DMS 273 (cell line): ENCODE data around the gene NOM1.
"Not testable (repeated sequence)": the region's sequence is repeated elsewhere in the genome, so short reads cannot be mapped to it uniquely, and the experiment has no call there.

Source experiments
- DNase-seq: peaks from one replicate; lab custom pipeline; 2025; ENCODE audit not compliant: unreplicated experiment; lab: John Stamatoyannopoulos, UW

The NOM1 gene

GRCh38 chr7:156936766-156937165 lies 12.7 kb upstream of the NOM1 start:
- not testable (repeated sequence) for DNase-seq

DNA sequence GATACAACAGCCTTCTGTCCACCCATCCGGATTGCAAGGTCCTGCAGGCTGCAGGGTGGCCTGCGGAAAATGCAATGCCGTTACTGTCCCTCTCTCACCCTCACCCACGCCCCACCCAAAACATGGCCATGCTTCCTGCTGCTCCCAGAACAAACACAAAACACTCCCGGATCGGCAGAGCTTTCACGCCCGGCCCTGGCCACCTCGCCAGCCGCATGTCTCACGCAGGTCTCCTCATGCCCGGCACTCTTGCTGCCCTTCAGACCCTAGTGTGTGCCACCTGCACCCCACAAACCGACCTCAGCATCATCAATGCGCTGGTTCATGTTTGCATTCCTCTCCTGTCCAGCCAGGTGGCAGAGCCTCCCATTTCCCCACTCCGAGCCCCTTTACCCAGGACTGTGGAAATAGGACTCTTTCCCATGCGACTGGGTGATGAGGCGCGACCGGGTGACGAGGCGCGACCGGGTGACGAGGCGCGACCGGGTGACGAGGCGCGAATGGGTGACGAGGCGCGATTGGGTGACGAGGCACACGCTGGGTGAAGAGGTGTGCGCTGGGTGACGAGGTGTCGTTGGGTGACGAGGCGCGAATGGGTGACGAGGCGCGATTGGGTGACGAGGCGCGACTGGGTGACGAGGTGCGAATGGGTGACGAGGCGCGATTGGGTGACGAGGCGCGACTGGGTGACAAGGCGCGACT lies 8.9 kb upstream of the NOM1 start:
- no peak for DNase-seq

DNA sequence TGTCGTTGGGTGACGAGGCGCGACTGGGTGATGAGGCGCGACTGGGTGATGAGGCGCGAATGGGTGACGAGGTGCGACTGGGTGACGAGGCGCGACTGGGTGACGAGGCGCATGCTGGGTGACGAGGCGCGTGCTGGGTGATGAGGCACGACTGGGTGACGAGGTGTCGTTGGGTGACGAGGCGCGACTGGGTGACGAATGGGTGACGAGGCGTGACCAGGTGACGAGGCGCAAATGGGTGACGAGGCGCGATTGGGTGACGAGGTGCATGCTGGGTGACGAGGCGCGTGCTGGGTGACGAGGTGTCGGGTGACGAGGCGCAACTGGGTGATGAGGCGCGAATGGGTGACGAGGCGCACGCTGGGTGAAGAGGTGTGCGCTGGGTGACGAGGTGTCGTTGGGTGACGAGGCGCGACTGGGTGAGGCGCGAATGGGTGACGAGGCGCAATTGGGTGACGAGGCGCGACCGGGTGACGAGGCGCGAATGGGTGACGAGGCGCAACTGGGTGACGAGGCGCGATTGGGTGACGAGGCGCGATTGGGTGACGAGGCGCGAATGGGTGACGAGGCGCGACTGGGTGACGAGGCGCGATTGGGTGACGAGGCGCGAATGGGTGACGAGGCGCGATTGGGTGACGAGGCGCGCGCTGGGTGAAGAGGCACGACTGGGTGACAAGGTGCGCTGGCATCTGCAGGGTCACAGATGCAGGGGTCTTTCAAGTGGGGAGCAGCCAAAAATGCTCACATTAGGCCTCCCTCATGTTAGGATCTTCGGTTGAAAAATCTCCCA lies 7.9 kb upstream of the NOM1 start:
- no peak for DNase-seq

DNA sequence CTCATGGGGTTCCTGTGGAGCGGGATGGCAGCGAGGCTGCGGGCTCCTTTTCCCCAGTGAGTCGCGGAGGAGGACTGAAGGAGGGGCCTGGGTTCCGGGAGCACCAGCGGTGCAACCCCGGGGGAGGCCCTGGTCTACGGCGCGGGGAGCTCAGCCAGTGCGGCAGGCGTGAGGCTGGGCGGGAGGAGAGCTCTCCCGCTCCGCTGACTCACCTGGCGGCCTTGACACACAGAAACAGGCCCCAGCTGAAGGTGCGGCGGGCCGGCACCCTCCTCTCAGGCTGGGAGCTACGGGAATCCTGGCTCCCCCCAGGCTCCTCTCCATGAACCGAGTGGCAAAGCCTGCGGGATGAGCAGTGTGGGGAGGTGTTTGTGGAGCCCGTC lies 6.8 kb upstream of the NOM1 start:
- no peak for DNase-seq

DNA sequence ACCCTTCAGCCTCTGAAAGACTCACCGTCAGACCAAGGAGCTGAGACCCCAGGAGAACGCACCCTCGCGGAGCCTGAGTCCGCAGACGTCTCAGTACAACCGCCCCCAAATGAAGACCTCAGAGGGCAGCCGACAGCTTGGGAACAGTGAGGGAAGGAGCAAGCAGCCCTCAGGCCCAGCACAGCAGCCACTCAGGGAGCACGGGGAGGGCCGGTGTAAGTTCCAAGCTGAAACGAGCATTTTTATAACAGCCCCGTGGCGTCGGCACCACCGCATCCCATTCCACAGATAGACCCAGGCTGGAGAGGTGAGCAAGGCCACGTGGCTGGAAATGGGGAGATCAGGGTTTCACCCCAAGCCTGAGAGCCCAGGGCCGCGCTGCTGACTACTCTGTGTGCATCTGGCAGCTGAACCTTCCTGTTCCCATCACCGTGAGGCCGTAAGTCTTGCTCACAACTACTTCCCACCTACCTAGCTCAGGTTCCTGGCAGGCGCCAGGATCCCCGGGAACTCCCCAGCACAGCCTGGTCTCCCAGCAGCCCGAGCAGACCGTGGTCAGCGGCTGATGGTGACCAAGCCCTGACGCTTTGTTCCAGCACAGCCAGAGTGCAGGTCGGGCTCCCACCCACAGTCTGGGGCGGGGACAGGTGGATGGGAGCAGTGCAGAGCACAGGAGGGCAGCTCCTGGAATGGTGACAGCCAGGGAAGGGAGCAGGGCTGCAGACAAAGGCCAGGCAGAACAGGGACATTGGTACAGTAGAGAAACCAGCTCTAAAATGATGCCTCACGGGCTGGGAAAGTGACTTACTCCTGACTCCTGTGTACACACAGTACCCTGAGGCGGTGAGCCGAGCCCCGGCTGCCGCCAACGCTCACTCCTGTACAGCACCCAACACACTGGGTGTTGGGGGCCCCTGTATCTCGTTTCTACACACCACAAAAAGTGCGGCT lies 6.1 kb upstream of the NOM1 start:
- DNase-seq, result no peak

DNA sequence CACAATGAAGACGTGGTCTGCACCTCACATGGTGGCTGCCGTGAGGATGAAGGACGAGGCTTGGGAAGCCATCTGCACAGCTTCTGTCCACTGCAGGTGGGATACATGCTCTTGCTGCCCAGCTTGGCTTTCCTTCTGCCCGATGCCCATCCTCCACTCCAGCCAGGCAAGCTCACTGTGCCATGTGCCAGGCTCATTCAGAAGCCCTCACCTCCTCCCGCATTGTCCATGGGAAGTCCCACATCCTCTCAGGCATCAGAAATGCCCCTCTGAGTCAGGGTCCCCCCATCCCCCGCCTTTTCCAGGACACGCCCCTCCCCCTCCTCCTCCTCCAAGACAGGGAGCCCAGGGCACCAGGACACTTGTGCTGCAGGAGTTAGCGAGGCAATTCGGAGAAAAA lies 4.6 kb upstream of the NOM1 start:
- no peak for DNase-seq

DNA sequence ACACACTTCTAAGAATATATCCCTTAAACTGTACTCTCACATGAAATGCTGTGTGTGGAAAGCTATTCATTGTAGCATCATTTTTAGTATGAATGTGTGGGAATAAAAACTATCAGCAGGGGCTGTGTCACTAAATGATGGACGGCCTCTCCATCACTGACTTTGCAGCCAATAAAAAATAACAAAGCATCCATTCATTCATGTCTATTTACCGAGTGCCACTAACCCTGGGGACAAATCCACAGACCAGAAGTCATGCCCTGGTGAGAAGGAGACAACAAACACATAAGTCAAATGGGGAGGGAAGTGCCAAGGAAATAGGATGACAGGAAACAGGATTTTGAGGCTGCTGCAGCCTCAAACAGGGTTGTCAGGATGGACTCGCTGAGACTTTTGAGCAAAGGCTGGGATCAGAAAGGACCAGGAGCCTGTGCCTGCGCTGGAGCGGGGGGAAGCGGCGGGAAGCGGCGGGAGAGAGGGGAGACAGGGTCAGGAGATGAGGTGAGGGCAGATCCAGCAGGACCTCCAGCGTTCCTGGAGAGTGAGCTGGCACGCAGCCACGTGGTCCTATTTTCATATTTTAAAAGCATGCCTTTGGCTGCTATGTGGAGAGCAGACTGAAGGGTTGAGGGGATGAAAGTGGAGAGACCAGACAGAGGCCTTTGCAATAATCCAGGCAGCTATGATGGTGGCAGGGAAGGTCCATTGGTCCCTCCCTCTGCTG lies 2.2 kb upstream of the NOM1 start:
- DNase-seq, result peak; percentile 42

GRCh38 chr7:156948361-156948760 lies 1.2 kb upstream of the NOM1 start:
- DNase-seq, result no peak

- peak; percentile 66 for DNase-seq
Measured at GRCh38 chr7:156950381-156950858, 908 bp downstream of the NOM1 start.

- not testable (repeated sequence) for DNase-seq
Measured at GRCh38 chr7:156953215-156953614, 3.7 kb downstream of the NOM1 start.

- DNase-seq, result no peak
Measured at GRCh38 chr7:156954941-156955340, 5.4 kb downstream of the NOM1 start.

- no peak for DNase-seq
Measured at GRCh38 chr7:156956727-156957126, 7.2 kb downstream of the NOM1 start.

- DNase-seq, result no peak
Measured at GRCh38 chr7:156962145-156962544, 12.6 kb downstream of the NOM1 start.

GRCh38 chr7:156962897-156963296 lies 13.4 kb downstream of the NOM1 start:
- DNase-seq, result no peak

DNA sequence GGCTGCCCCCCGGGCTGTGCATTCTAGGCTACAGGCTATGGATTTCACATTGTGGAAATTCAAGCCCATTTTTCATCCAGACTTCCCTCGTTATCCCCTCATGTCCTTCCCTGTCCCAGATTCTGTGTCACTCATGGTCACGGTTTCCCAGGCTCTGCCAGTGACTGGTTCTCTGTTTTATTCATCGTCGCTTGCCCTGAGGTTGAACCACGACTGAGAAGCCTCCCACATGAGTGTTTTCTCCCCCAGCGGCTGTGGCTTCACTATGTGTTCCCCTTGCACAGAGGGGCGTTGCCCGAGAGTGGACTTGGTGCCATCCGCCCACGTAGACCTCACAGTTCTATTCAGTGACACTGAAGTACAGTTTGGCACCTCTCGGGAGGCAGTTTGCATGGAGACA lies 14.0 kb downstream of the NOM1 start:
- no peak for DNase-seq

DNA sequence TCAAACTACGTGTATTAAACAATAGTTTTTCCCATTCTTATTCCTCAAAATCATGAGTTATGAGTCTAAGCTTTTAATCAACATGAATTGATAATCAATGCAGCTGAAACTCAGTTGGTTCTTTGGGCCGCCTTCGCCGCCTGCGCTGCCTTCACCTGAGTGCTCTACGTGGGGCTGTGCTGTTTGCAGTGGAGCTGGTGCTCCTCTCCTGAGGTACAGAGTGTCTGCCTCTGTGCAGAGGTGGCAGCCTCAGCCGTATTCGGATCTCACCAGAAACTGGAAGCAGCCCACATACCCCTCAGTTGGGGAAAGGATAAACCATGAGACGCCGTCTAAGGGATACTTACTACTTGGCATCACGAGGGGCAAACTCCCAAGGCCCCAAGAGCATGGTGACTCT lies 15.5 kb downstream of the NOM1 start:
- DNase-seq, result no peak

GRCh38 chr7:156966387-156966786 lies 16.9 kb downstream of the NOM1 start:
- DNase-seq, result no peak

DNA sequence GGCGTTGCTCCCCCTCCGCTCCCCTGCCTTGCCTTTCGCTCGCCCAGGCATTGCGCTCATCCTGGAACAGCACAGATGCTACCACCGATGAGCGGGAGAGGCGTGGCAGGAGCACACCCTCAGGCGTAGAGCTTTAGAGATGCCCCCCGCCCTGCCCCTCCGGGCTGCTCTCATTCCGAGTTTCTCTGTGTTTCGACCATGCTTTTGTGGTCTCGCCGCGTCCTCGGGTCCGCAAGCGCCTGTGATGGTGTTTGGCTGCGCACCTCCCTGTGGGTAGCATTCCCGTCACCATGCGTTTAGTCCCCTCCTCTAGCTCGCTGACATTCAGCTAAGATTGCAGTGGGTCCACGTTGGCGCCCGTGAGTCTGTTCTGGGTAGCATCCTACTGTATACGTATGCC lies 18.7 kb downstream of the NOM1 start:
- DNase-seq, result no peak

DNA sequence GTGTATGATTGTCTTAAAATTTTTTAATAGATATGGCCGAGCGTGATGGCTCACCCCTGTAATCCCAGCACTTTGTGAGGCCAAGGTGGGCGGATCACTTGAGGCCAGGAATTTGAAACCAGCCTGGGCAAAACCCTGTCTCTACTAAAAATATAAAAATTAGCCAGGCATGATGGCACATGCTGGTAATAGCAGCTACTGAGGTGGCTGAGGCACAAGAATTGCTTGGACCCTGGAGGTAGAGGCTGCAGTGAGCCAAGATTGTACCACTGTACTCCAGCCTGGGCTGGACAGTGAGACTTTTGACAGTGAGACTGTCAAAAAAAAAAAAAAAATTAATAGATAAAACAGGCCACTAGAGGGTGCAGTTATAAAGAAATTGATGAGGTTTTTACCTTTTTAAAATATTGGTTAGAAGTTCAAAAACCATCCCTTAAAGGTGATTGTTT lies 20.5 kb downstream of the NOM1 start:
- peak; percentile 57 for DNase-seq

GRCh38 chr7:156975620-156976019 lies 26.1 kb downstream of the NOM1 start:
- no peak for DNase-seq
